ENCODE measurements around the gene PLEKHM3.
A peak's percentile ranks its signal among the peaks of the same experiment; 100 is the strongest.

Gene PLEKHM3

DNA sequence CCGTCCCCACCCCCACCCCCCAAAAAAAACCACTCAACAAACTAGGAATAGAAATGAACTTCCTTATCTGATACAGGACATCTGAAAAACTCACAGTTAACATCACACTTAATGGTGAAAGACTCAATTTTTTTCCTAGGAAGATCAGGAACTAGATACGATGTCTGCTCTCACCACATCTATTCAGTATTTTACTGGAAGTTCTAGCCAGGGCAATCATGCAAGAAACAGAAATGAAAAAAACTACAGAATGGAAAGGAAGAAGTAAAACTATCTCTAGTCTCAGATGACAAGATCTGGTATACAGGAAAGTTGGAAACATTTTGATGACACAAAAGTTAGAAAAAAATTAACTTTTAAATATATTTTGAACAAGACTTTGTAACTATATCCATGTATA lies 141.2 kb downstream of the PLEKHM3 start:
- Histone ChIP-seq H3K4me3 (no peak overlapping the region), H3K27ac (no peak overlapping the region), H3K27me3 (no peaks in the 10 kb centered on the region), H3K9me3 (no peaks in the 10 kb centered on the region), H3K36me3 (no peaks in the 10 kb centered on the region), H3K4me1 (peaks cover 0 to 24% (median 7%) of the 10 kb centered on the region in 4 donors)
- TF ChIP-seq, protein P1, sequence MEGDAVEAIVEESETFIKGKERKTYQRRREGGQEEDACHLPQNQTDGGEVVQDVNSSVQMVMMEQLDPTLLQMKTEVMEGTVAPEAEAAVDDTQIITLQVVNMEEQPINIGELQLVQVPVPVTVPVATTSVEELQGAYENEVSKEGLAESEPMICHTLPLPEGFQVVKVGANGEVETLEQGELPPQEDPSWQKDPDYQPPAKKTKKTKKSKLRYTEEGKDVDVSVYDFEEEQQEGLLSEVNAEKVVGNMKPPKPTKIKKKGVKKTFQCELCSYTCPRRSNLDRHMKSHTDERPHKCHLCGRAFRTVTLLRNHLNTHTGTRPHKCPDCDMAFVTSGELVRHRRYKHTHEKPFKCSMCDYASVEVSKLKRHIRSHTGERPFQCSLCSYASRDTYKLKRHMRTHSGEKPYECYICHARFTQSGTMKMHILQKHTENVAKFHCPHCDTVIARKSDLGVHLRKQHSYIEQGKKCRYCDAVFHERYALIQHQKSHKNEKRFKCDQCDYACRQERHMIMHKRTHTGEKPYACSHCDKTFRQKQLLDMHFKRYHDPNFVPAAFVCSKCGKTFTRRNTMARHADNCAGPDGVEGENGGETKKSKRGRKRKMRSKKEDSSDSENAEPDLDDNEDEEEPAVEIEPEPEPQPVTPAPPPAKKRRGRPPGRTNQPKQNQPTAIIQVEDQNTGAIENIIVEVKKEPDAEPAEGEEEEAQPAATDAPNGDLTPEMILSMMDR (IDR thresholded peaks at IDR 0.05): no peak
- intact Hi-C loops (cut with DNase I; ENCODE audit: low total_unique reads): no loop called here
- no peak for DNase-seq

DNA sequence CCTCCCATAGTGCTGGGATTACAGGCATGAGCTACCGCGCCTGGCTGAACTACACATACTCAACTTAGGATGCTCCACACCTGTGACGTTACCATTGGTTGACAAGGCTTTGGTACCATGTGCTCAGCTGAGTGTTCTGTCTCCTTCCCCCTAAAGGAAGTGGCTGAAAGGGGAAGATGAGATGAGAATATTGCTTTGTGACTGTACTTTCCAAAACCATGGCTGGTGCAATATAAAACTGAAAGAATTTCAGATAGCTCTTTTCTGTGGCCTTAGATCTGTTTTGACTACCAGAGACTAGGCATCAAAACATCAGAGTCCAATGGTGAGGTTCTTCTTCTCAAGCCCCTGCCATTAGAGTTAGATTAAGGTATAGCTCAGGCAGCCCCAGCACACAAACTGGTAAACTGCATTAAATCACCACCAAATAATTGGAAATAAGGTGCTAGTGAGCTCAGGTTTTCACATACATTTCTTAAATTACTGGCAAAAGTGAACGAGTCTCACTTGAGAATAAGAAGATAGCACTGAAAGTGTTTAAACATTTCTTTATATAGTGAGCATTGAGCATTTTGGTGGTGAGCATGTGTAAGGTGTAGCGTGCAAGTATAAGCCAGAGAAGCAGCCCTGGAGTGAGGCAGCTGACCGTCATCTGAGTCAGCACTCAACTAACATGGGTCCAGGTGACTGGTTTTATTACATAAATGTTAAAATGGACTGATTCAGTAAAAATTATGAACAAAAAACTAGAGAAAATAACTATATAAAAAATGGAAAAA lies 142.1 kb downstream of the PLEKHM3 start:
- no peaks in the 10 kb centered on the region for H3K27me3 ChIP-seq
- DNase-seq: no peak
- TF ChIP-seq, protein P1 (IDR thresholded peaks at IDR 0.05): no peak
- intact Hi-C loops (cut with DNase I; ENCODE audit: low total_unique reads): no loop called here
- no peaks in the 10 kb centered on the region for H3K36me3 ChIP-seq
- H3K9me3 ChIP-seq: no peaks in the 10 kb centered on the region
- H3K4me1 ChIP-seq: peaks cover 0 to 33% (median 8%) of the 10 kb centered on the region in 4 donors
- H3K4me3 ChIP-seq: no peak overlapping the region
- no peak overlapping the region for H3K27ac ChIP-seq

DNA sequence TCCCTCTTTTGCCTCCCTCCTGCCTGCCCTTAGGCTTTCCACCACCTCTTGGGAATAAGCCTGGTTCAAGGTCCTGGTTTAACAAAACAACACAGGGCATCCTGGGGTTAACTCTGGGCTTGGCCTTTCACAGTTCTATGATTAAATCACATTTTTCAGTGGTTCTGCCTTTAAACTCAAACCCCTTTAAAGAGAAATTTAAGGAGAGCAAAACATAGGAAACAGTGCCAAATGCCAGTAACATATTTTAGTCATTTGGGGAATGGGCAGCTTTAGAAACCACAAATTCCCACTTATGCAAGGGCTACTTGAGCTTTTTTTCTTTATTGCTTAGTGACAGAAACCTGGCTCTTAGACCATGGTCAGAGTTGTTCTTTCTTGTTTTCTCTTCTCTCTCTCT lies 143.4 kb downstream of the PLEKHM3 start:
- intact Hi-C loops (cut with DNase I; ENCODE audit: low total_unique reads): no loop called here
- no peak for DNase-seq
- no peaks in the 10 kb centered on the region for H3K9me3 ChIP-seq
- H3K4me1 ChIP-seq: peaks cover 0 to 46% (median 10%) of the 10 kb centered on the region in 4 donors
- TF ChIP-seq, protein P1 (IDR thresholded peaks at IDR 0.05): no peak
- H3K27me3 ChIP-seq: no peaks in the 10 kb centered on the region
- no peak overlapping the region for H3K4me3 ChIP-seq
- H3K27ac ChIP-seq: peak overlapping the region; percentile 1 to 48
- no peaks in the 10 kb centered on the region for H3K36me3 ChIP-seq

DNA sequence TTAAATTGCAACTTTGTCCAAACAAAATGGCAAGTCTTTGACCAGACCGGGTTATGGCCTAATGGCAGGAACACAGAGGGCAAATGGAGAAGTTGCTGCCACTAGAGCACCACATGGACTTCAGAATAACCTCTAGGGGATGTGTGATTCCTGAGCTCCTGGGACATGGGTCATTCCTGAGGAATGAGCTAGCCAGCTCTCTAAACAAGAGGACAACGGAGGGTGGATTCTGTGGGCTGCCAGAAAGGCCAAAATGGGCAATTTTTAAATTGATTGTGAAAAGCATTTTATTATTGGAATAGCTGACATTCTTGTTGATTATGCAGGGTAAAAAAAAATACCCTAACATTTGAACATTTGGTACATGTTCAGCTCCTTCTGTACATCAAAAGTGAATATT lies 145.8 kb downstream of the PLEKHM3 start:
- peak overlapping the region in 1 of 2 donors; percentile 4 for H3K27ac ChIP-seq
- H3K4me1 ChIP-seq: peaks cover 0 to 52% (median 14%) of the 10 kb centered on the region in 4 donors
- H3K9me3 ChIP-seq: no peaks in the 10 kb centered on the region
- H3K36me3 ChIP-seq: no peaks in the 10 kb centered on the region
- no peak for DNase-seq
- no peak overlapping the region for H3K4me3 ChIP-seq
- TF ChIP-seq, protein P1 (IDR thresholded peaks at IDR 0.05): no peak
- H3K27me3 ChIP-seq: no peaks in the 10 kb centered on the region
- intact Hi-C loops (cut with DNase I; ENCODE audit: low total_unique reads): no loop called here

DNA sequence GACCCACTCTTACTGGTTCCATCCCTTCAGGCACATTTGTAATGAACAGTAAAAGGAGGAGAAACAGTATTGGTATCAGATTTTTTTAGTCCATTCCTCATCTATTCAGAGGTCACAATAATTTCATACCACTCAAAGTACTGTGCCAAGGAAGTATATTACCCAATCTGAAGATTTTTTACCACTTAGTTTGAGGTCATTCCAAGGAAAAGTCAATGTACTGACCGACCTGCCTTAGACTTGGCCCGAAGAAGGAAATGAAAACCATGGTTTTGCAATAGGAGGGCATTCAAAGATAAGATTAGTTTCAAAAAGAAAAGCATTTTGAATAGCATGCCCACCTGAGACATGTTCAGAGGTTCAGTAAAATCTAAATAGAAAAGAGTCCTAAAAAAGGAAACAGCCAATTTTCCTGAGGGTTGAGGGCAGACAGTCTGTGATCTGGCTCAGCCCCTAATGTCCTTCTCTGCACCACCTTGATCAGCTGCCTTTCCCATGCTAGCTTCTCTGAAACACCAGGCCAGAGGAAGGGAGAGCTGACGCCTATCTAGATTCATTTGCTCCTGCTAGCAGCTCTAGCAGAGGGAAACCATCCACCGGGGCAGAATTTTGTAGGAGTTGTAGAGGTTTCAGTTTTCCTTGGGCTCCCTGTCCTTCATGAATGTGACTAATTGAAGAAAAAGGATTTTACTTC lies 148.3 kb downstream of the PLEKHM3 start:
- intact Hi-C loops (cut with DNase I; ENCODE audit: low total_unique reads): no loop called here
- Histone ChIP-seq H3K27ac (peak overlapping the region in 1 of 2 donors; percentile 14), H3K36me3 (no peaks in the 10 kb centered on the region), H3K4me1 (peaks cover 0 to 48% (median 13%) of the 10 kb centered on the region in 4 donors), H3K4me3 (no peak overlapping the region), H3K27me3 (no peaks in the 10 kb centered on the region), H3K9me3 (no peaks in the 10 kb centered on the region)
- DNase-seq: no peak
- TF ChIP-seq, protein P1 (IDR thresholded peaks at IDR 0.05): no peak

Measured in tibial artery (tissue), 4 donors.